Stimulated activated CD4-positive, alpha-beta T cell treated with anti-CD3 and anti-CD28 coated beads, Interleukin-12 subunit alpha, Interleukin-12 subunit beta, amount 100 ng/mL, for 24 hours (primary cell): Measurements from ENCODE around the gene NCBP3.

ENCODE experiments used
- DNase-seq, 2 experiments: peaks; one replicate each; pipeline ENCODE4 v3.0.0-alpha.2; 2020; ENCODE audit warnings: low read depth in 2 of 2

The NCBP3 gene

DNA sequence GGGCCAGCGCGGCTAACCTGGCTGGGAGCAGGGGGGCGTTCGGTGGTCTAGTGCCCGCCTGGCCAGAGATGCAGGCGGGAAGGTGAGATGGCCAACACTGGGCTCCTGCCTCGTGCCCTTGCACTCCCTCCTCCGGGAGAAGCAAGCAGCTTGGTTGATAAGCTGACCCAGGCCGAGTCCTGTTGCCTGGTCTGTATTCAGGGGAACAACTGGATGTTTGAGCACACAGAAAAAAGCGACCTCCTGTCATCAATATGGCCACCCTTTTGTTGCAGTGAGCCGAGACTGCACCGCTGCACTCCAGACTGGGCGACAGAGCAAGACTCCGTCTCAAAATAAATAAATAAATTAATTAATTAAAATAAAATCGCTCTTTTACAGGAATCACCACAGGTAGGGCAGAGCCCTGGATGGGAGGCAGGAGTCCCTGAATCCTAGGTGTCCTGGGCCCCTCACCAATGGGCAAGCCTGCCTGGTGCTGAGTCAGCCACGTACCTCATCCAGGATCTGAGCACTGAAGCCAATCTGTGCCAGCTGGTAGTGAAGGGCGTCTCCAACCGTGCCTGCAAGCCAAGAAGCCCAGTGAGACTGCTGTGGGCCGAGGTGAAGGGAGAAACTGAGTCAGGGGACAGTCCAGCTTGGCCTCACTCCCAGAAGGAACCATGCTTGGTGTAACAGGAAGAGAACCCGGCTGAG is 90.6 kb downstream of the NCBP3 start:
- DNase-seq = no peak

DNA sequence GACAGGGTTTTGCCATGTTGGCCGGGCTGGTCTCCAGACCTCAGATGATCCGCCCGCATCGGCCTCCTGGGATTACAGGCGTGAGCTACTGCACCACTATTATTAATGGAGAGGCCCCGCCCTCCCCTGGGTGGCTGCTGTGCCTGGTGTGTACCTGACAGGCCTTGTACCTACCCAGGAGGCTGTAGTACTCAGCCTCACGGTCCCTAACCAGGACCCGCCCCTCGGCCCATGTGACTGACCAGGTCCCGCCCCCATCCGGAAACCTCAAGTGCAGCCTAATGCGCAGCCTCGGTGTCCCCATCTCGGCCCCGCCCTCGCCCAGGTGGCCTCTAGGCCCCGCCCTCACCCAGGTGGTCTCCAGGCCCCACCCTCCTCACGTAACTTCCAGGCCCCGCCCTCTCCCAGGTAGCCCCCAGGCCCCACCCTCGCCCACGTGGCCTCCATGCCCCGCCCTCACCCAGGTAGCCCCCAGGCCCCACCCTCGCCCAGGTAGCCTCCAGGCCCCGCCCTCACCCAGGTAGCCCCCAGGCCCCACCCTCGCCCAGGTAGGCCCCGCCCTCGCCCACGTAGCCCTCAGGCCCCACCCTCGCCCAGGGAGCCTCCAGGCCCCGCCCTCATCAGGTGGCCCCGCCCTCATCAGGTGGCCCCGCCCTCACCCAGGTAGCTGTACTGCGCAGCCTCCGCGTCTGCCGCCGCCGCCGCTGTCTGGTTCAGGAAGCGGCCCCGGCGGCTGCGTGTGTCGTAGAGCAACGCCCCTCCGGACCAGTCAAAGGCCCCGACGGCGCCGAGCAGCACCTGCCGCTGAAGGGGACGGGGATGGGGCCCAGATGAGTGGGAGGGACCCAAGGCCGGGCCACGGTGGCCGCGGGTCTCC is 91.3 kb downstream of the NCBP3 start:
- peak; percentile 33 to 39 for DNase-seq

- no peak for DNase-seq
These were observed 92.0 kb downstream of the NCBP3 start for GRCh38 chr17:3754066-3754457.

DNA sequence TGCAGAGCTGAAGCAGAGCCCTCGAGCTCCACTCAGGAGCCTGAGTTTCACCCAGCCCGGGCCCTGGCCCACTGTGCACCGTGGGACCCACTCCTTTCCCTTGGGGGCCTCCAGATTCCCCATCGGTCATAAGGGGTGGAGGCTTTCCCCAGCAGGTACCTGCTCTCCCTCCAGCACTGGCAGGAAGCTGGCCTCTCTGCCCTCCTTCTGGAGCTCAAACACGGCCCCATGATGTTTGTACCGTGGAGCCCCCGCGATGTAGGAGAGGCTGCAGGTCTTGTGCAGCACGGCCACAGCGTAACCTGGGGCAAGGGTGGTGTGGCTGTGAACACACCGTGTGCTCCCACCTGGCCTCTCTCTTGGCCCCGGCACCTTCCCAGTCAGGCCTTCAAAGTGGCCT is 92.4 kb downstream of the NCBP3 start:
- DNase-seq = no peak
